Kasumi-1 (cell line): ENCODE data around the gene HAGH.
"Not testable (repeated sequence)": the region's sequence is repeated elsewhere in the genome, so short reads cannot be mapped to it uniquely, and the experiment has no call there.

Source experiments
- DNase-seq, 2 experiments: peaks; one replicate each; lab custom pipeline; 2025; lab: John Stamatoyannopoulos, UW

The HAGH gene

GRCh38 chr16:1810106-1810505 lies 16.5 kb downstream of the HAGH start:
- no peak for DNase-seq

DNA sequence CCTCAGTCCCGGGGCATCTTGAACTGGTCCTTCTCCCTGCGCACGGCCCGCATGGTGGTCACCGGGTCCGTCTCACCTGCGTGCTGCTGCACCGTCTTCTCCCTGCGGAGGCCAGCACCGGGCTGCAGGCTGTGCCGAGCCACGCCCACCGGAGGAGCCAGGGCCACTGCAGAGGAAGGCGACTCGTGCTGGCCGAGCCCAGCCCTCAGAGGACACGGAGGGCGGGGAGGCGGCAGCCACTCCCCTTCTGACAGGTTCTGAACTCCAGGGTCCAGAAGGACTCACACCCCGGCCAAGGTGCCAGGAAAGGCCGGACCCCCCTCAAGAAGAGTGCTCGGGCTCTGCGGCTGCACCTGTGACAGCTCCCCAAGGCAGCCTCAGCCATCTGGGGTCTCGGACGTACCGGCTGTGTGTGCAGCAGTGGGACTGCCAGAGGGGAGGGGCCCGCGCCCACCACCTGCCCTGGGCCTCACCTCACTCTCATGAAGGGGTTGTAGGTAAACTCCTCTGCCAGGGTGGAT lies 17.3 kb downstream of the HAGH start:
- no peak for DNase-seq

DNA sequence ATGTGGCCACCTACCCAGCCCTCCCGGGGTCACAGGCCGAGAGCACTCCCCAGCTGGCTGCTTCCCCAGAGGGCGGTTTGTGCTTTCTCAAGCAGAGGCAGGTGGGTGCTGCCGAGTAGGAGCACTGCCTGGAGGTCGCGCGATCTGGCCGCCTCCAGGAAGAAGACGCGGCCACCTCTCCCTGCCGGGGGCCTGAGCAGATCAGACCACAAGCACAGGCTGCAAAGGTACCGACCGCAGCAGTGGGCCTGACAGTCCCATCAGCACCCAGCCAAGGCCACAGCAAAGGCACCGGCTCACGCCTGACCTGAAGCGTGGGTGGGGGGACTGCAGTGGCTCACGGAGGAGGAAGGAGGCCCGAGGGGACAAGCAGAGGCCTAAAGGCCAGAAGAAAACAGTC lies 17.9 kb downstream of the HAGH start:
- no peak for DNase-seq

GRCh38 chr16:1807626-1808025 lies 19.0 kb downstream of the HAGH start:
- no peak for DNase-seq

GRCh38 chr16:1800701-1801100 lies 25.9 kb downstream of the HAGH start:
- no peak for DNase-seq

DNA sequence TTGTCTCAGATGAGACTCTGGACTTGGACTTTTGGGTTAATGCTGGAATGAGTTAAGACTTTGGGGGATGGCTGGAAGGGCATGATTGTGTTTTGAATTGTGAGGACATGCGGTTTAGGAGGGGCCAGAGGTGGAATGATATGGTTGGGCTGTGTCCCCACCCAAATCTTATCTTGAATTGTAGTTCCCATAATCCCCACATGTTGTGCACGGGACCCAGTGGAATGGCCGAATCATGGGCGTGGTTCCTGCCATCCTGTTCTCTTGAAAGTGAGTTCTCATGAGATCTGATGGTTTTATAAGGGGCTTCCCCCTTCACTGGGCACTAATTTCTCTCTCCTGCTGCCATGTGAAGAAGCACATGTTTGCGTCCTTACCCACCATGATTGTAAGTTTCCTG lies 27.4 kb downstream of the HAGH start:
- DNase-seq, result not testable (repeated sequence)

DNA sequence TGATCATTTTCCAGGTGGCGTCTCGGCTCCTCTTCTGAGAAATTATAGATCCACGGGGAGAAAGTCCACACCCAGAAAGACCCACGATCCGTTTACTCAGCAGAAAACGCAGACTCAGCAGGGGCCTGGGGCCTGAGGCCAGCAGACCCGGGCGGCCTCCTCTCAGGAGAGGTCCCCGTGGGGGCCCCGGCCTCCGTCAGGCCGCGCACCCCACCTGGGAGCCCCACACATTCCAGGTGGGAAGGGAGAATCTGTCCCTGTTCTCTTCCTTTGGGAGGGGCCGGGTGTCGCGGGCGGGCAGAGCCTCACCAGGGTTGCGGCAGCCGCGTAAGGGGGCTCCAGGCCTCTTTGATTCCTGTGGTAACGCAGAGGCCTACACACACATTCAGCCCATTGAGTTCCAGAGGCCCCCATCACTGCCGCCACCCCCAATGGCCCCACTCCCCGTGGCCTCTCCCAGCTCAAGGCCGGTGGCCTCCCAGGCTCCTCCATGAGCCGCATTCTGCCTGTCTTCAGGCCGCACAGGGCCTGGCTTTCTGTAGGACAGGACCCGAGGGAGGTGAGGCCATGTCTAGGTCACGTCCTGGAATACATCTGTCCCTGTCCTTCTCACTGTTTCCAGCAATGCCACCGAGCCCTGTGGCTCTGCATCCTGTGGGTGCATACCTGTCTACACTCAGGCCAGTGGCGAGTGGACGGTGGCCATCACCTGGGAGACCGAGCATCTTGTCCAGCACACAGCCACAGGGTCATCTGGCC lies 31.5 kb downstream of the HAGH start:
- DNase-seq, result no peak

GRCh38 chr16:1794221-1794871 lies 32.3 kb downstream of the HAGH start:
- no peak for DNase-seq

- DNase-seq, result no peak
Measured at GRCh38 chr16:1793578-1794220, 32.9 kb downstream of the HAGH start, which contains the start of gene IGFALS. TSS of gene IGFALS (minus strand) at chr16:1793705. CDS start at chr16:1793652, 53 bp downstream.

- DNase-seq, result no peak
Measured at GRCh38 chr16:1792836-1793577, 33.6 kb downstream of the HAGH start.

DNA sequence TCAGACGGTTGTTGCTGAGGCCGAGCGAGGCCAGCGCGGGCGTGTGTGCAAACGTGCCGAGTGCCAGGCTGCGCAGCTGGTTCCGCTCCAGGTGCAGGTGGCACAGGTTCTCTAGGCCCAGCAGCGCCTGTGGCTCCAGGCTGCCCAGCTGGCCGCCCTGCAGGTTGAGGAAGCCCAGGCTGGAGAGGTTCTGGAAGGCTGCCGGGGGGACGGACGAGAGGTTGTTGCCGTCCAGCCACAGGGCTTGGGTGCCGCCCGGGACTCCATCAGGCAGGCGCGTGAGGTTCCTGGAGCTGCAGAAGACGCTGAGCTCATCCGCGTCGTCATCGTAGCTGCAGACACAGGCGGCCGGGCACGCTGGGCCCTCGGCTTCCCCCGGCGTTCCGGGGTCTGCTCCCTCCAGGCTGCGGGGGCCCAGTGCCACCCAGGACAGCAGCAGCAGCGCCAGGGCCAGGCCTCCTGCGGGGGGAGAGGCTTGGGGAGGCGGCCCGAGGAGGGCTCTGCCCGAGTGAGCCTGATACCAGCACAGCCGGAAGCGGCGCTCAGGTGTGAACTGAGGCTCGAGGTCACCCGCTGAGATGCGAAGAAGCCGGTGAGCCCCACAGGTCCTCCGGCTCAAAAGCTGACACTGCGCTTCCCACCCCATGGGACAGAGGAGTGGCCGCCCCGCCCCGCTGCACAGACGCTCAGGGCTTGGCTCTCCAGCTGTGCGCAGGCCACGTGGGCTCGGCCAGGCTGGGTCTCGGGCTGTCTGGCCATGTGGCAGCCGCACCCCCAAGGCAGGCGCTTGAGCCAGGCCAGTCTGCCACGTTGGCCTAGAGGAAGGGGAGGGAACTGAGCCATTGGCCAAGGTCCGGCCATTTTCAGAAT lies 34.4 kb downstream of the HAGH start:
- no peak for DNase-seq

GRCh38 chr16:1791256-1791942 lies 35.2 kb downstream of the HAGH start:
- no peak for DNase-seq

DNA sequence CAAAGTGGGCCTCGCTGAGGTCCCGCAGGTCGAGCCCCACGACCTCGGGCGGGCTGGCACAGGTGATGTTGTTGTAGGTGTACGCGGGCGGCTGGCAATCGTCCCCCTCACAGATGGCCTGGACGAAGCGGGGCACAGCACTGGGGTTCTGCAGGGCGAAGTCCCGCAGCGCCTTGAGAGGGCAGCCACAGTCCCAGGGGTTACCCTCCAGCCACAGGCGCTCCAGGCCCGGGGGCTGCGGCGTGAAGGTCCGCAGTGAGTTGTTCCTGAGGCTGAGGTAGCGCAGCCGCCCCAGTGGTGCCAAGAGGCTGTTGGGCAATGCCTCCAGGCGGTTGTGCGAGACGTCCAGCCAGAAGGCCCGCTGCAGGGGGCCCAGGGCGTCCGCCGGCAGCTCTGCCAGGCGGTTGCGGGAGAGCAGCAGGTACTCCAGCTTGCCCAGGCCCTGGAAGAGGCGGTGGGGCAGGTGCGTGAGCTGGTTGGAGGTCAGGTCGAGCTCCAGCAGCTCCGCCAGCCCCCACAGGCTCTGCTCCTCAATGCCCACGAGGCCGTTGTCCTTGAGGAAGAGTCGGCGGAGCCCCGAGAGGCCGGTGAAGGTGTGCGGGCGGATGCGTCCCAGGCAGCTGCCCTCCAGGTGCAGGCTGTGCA lies 35.9 kb downstream of the HAGH start:
- DNase-seq, result no peak

- DNase-seq, result no peak
Measured at GRCh38 chr16:1790261-1790610, 36.4 kb downstream of the HAGH start.

GRCh38 chr16:1789643-1790045 lies 37.0 kb downstream of the HAGH start:
- DNase-seq, result no peak

DNA sequence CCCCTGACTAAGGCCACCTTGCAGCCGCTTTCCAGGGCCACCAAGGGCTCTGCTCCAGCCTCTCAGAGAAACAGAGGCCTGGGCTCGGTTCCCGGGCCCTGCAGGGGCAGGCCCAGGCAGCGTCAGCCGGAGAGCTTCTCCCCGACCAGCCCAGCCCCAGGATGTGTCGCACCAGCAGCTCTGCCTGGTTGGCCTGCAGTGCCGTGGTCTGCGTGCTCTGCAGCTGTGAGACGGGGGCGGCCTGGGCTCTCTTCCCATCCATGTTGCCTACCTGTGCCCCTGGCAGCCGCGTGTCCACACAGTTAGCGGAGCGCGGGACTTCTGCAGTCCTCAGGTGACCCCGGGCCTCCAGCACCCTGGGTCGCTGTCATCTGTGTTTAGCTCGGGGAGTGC lies 37.9 kb downstream of the HAGH start:
- DNase-seq, result no peak

- no peak for DNase-seq
Measured at GRCh38 chr16:1788095-1788707, 38.4 kb downstream of the HAGH start.

DNA sequence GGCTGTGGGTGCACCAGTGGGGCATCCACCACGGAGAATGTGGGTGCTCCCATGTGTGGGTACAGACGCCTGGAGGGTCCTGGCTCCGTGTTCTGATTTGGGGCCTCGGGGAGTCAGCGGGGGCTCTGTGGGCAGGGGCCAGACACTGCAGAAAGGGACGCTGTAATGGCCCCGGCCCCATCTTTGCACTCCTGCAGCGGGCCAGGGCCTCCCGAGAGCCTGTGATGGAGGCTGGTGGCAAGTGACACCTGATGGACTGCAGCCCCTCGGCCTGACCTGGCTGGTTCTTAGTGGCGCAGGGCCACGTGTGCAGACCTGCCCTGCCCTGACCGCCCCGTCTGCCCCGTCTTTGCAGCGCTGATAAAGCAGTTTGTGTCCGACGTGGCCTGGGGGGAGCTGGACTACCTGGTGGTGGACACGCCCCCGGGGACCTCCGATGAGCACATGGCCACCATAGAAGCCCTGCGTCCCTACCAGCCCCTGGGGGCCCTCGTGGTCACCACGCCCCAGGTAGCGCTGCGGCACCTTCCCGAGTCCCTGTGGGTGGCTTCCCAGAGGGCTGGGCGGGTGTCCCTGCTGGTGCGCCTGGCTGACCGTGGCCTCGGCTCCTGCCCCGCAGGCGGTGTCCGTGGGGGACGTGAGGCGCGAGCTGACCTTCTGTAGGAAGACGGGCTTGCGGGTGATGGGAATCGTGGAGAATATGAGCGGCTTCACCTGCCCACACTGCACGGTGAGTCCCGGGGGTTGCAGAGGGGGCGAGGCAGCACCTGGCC lies 39.1 kb downstream of the HAGH start:
- DNase-seq, result no peak

DNA sequence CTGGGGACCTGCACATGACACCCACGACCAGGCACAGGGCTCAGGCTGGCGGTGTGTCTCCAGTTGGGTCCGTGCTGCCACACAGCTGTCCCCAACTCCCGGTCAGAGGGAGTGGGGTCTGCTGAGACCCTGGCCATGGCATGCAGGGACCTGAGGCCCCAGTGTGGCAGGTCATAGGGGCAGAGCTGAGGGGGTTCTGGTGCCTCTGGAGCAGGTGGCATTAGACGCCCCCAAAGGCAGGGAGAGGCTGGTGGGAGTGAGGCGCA lies 39.6 kb downstream of the HAGH start:
- no peak for DNase-seq
